ENCODE data around the gene H6PD. TPM values are rescaled to one million over a fixed set of nuclear protein-coding genes. Genes with fewer than 3 reads are reported as not detected.

The H6PD gene
- total RNA-seq, 2 experiments from 2014 or later = 7.5 to 7.8 TPM

DNA sequence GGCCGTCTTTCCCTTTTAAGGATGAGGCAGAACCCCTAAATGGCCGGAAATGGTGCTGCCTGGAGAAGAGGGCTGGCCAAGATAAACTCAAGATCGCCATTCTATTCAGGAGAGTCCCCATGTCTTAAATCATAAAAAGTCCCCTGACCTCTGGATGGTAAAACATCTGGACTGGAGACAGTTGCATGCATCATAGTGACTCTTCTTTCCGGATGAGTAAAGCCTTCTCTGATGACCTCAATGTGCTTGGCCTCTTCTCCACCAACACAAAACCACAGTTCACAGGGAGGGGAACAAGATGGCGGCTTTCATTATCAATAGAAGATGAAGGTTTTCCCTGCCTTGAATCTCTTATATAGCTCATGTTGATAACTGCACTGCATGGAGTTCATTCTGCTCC lies 27.5 kb upstream of the H6PD start:
- TF ChIP-seq, protein P1, sequence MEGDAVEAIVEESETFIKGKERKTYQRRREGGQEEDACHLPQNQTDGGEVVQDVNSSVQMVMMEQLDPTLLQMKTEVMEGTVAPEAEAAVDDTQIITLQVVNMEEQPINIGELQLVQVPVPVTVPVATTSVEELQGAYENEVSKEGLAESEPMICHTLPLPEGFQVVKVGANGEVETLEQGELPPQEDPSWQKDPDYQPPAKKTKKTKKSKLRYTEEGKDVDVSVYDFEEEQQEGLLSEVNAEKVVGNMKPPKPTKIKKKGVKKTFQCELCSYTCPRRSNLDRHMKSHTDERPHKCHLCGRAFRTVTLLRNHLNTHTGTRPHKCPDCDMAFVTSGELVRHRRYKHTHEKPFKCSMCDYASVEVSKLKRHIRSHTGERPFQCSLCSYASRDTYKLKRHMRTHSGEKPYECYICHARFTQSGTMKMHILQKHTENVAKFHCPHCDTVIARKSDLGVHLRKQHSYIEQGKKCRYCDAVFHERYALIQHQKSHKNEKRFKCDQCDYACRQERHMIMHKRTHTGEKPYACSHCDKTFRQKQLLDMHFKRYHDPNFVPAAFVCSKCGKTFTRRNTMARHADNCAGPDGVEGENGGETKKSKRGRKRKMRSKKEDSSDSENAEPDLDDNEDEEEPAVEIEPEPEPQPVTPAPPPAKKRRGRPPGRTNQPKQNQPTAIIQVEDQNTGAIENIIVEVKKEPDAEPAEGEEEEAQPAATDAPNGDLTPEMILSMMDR (IDR thresholded peaks at IDR 0.05) = no peak
- ChIA-PET POLR2A (no interaction called here), CTCF (interaction anchor here (1.0 to 1.5 kb wide), 2 partner anchors 26 to 202 kb away, joined by 3 read pairs; no protein-coding TSS in a partner anchor)
- no peak overlapping the region for H3K27ac Mint-ChIP-seq
- no peaks in the 10 kb centered on the region for H3K9me3 Mint-ChIP-seq
- peaks cover 19% of the 10 kb centered on the region for H3K4me1 Mint-ChIP-seq (ENCODE audit: low read depth)
- intact Hi-C loops (cut with micrococcal nuclease) = no loop called here
- DNase-seq = peak; percentile 25
- H3K27me3 Mint-ChIP-seq = peaks cover 48% of the 10 kb centered on the region
- H3K36me3 Mint-ChIP-seq (ENCODE audit: low read depth) = no peaks in the 10 kb centered on the region
- H3K4me3 Mint-ChIP-seq = no peak overlapping the region
- peak; percentile 59 for ATAC-seq

DNA sequence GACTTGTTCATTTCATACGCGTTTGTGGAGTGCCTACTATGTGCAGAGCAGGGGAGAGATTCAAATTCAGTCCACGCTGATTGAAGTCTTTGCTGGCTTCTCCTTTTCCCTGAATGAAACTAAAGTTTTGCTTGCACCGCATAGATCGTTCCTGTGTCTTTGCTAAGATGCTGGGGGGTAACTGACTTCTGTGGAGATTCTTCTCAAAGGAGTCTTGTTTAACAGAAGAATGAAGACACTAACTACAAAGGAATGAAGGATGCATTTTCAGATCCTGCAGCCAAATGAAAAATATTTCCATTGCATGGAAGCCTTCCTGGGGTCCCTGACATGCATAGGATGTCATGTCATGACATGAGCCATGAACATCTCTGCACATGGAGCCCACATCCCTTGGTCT lies 26.9 kb upstream of the H6PD start:
- Mint-ChIP-seq H3K27me3 (peaks cover 42% of the 10 kb centered on the region), H3K4me3 (no peak overlapping the region), H3K4me1 (ENCODE audit: low read depth) (peaks cover 13% of the 10 kb centered on the region), H3K27ac (no peak overlapping the region), H3K9me3 (no peaks in the 10 kb centered on the region), H3K36me3 (ENCODE audit: low read depth) (no peaks in the 10 kb centered on the region)
- ATAC-seq (no peak), DNase-seq (no peak)
- TF ChIP-seq, protein P1 (IDR thresholded peaks at IDR 0.05) = no peak
- ChIA-PET CTCF (interaction anchor here (1.0 kb wide), 1 partner anchor 27 kb away, joined by 3 read pairs; no protein-coding TSS in a partner anchor), POLR2A (no interaction called here)
- intact Hi-C loops (cut with micrococcal nuclease) = no loop called here

DNA sequence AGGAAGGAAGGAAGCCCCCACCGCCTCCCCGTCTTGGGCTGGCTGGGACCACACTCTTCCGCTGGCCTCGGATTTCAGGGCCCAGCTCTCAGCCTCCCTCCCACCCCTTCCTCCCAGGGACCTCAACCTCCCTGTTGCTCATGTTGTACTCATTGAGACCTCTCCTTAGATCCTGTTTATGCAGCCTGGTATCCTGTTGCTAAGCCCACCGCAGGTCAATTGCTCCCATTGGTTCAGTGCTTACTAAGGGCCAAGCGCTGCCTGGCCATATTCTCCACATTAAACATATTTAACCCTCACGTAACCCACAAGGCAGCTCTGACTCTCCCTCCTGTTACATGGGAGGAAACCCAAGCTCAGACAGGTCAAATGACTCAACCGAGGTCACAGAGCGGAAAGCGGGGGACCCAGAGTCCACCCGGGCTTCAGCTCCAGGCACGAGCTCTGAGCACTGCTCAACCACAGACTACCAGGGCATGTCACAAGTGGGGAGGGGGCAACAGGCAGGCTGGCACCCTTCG lies 23.2 kb upstream of the H6PD start:
- DNase-seq (no peak), ATAC-seq (peak; percentile 17)
- ChIA-PET POLR2A (no interaction called here), CTCF (no interaction called here)
- Mint-ChIP-seq H3K4me3 (no peak overlapping the region), H3K4me1 (ENCODE audit: low read depth) (no peaks in the 10 kb centered on the region), H3K27ac (no peak overlapping the region), H3K36me3 (ENCODE audit: low read depth) (no peaks in the 10 kb centered on the region), H3K9me3 (no peaks in the 10 kb centered on the region), H3K27me3 (peaks cover 18% of the 10 kb centered on the region)
- TF ChIP-seq, protein P1 (IDR thresholded peaks at IDR 0.05) = no peak
- intact Hi-C loops (cut with micrococcal nuclease) = no loop called here

DNA sequence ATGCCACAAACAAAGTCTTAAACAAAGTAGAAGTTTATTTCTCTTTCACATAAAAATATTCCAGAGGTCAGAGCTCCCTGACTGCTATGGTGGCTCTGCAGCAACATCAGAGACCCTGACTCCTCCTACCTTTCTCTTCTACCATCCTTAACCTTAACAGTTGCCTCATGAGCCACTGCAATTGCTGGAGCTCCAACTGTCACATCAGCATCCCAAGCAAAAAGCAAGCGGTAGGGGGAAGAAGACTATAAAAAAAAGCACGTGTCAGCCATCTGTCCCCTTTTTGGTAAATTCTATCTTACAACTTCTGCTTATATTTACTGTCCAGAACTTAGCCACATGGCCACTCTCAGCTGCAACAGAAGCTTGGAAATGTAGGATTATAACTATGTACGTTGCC lies 21.8 kb upstream of the H6PD start:
- intact Hi-C loops (cut with micrococcal nuclease) = no loop called here
- Mint-ChIP-seq H3K9me3 (no peaks in the 10 kb centered on the region), H3K4me1 (ENCODE audit: low read depth) (no peaks in the 10 kb centered on the region), H3K27ac (no peak overlapping the region), H3K36me3 (ENCODE audit: low read depth) (no peaks in the 10 kb centered on the region), H3K27me3 (peaks cover 9% of the 10 kb centered on the region), H3K4me3 (no peak overlapping the region)
- ChIA-PET POLR2A (no interaction called here), CTCF (interaction anchor here (2.0 kb wide), 1 partner anchor 102 kb away, joined by 4 read pairs; no protein-coding TSS in a partner anchor)
- TF ChIP-seq, protein P1 (IDR thresholded peaks at IDR 0.05) = no peak
- no peak for ATAC-seq
- DNase-seq = no peak

DNA sequence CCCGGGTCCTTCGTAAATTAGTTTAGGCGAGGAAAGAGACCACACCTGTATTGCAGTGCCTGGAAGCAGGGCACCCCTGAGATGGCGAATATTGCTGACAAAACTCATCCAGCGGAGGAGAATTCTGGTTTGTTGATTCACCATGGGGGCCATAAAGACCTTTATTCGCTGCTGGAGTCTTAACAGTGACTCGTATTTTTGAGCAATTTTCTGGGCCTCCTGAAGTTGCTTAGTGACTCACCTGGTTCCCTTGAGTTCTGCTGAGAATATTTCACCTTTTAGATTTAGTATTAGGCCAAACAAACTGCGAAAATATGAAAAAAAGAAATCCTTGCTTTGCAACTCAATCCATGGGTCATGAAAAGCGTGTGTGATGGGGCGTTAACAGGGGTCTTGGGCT lies 20.6 kb upstream of the H6PD start:
- Mint-ChIP-seq H3K27me3 (peaks cover 6% of the 10 kb centered on the region), H3K4me1 (ENCODE audit: low read depth) (no peaks in the 10 kb centered on the region), H3K36me3 (ENCODE audit: low read depth) (no peaks in the 10 kb centered on the region), H3K27ac (no peak overlapping the region), H3K9me3 (no peaks in the 10 kb centered on the region), H3K4me3 (no peak overlapping the region)
- CTCF ChIA-PET = interaction anchor here (0.6 kb wide), 1 partner anchor 280 kb away, joined by 4 read pairs; no protein-coding TSS in a partner anchor
- intact Hi-C loops (cut with micrococcal nuclease) = no loop called here
- POLR2A ChIA-PET = no interaction called here
- no peak for DNase-seq
- TF ChIP-seq, protein P1 (IDR thresholded peaks at IDR 0.05) = no peak
- no peak for ATAC-seq
